Cardiac muscle cell (in vitro differentiated cells and primary cell): ENCODE measurements around the gene UQCC5. TPM values are rescaled to one million over a fixed set of nuclear protein-coding genes. Genes with fewer than 3 reads are reported as not detected.

Experiments used
- DNase-seq, 2 donors: peaks; one replicate each; pipeline versions ENCODE4 v3.0.0 to v3.0.0-alpha.2; 2010 to 2017; ENCODE audit warnings: low read depth in 1 of 2, low spot score in 1 of 2
- H3K27ac ChIP-seq: fragments of 200-600 bp; sonication (generic); 2 replicates; pipeline ENCODE4 v1.5.1; 2016
- H3K27me3 ChIP-seq: fragments of 200-600 bp; sonication (generic); 2 replicates; pipeline ENCODE4 v1.6.0; 2016; ENCODE audit warnings: control low read depth
- H3K36me3 ChIP-seq: fragments of 200-600 bp; sonication (generic); 2 replicates; pipeline ENCODE4 v1.5.1; 2016; ENCODE audit warnings: control low read depth
- H3K4me1 ChIP-seq: fragments of 200-600 bp; sonication (generic); 2 replicates; pipeline ENCODE4 v1.8.1; 2017; ENCODE audit warnings: low read depth, mild to moderate bottlenecking, mixed run types
- H3K4me3 ChIP-seq: fragments of 200-600 bp; sonication (generic); 2 replicates; pipeline ENCODE4 v1.5.1; 2016; ENCODE audit warnings: mild to moderate bottlenecking
- H3K9me3 ChIP-seq: fragments of 200-600 bp; sonication (generic); 2 replicates; pipeline ENCODE4 v1.5.1; 2017; ENCODE audit warnings: low read depth, mild to moderate bottlenecking, control low read depth
- CTCF ChIP-seq: IDR thresholded peaks from 2 replicates; pipeline ENCODE4 v1.5.1; 2012; ENCODE audit warnings: low read depth, mild to moderate bottlenecking, low read length
- polyA plus RNA-seq: library from polyadenylated mRNA; unstranded; fragments of >200 nt; fragmentation: Nextera tagmentation; extraction: Ambion mirVana; gene quantifications from 2 replicates; pipeline ENCODE4 v1.2.1, GENCODE V29; 2016
- total RNA-seq: library from RNA; depleted of rRNA; stranded (reverse); fragments of >200 nt; gene quantifications from 2 replicates; pipeline ENCODE4 v1.2.3, GENCODE V29; 2016

The UQCC5 gene
- total and polyA plus RNA-seq, 2 experiments from 2014 or later: 1.0 to 89.3 TPM

- no peak for TF ChIP-seq CTCF
- H3K4me1 ChIP-seq: peaks cover 26% of the 10 kb centered on the region
- peak overlapping the region; percentile 69 for H3K27ac ChIP-seq
- H3K9me3 ChIP-seq: no peaks in the 10 kb centered on the region
- no peaks in the 10 kb centered on the region for H3K36me3 ChIP-seq
- peak overlapping the region; percentile 41 for H3K4me3 ChIP-seq
- no peaks in the 10 kb centered on the region for H3K27me3 ChIP-seq
- DNase-seq: peak in 1 of 2 donors; percentile 41
Measured at GRCh38 chr3:52534281-52535183, 1.9 kb upstream of the UQCC5 start.

GRCh38 chr3:52535411-52536111, 844 bp upstream of the UQCC5 start:
- H3K4me1 ChIP-seq: peaks cover 26% of the 10 kb centered on the region
- DNase-seq: no peak
- H3K27ac ChIP-seq: no peak overlapping the region
- H3K4me3 ChIP-seq: no peak overlapping the region
- TF ChIP-seq CTCF: no peak
- no peaks in the 10 kb centered on the region for H3K27me3 ChIP-seq
- no peaks in the 10 kb centered on the region for H3K36me3 ChIP-seq
- no peaks in the 10 kb centered on the region for H3K9me3 ChIP-seq

GRCh38 chr3:52536112-52536368, 365 bp upstream of the UQCC5 start:
- H3K4me3 ChIP-seq: no peak overlapping the region
- no peaks in the 10 kb centered on the region for H3K36me3 ChIP-seq
- H3K4me1 ChIP-seq: peaks cover 26% of the 10 kb centered on the region
- DNase-seq: no peak
- H3K27ac ChIP-seq: no peak overlapping the region
- no peak for TF ChIP-seq CTCF
- no peaks in the 10 kb centered on the region for H3K27me3 ChIP-seq
- no peaks in the 10 kb centered on the region for H3K9me3 ChIP-seq

GRCh38 chr3:52537165-52537620, 788 bp downstream of the UQCC5 start:
- Histone ChIP-seq H3K4me1 (peaks cover 25% of the 10 kb centered on the region), H3K4me3 (peak overlapping the region; percentile 68), H3K27me3 (no peaks in the 10 kb centered on the region), H3K36me3 (peaks cover 6% of the 10 kb centered on the region), H3K9me3 (no peaks in the 10 kb centered on the region), H3K27ac (peak overlapping the region; percentile 96)
- no peak for DNase-seq
- no peak for TF ChIP-seq CTCF

GRCh38 chr3:52537726-52538421, 1.5 kb downstream of the UQCC5 start:
- Histone ChIP-seq H3K36me3 (peaks cover 6% of the 10 kb centered on the region), H3K4me1 (peaks cover 20% of the 10 kb centered on the region), H3K27me3 (no peaks in the 10 kb centered on the region), H3K9me3 (no peaks in the 10 kb centered on the region), H3K27ac (peak overlapping the region; percentile 96), H3K4me3 (peak overlapping the region; percentile 68)
- DNase-seq: no peak
- no peak for TF ChIP-seq CTCF
